ENCODE results near the gene YIF1A.
A peak's percentile ranks its signal among the peaks of the same experiment; 100 is the strongest.
"Not testable (repeated sequence)": the region's sequence is repeated elsewhere in the genome, so short reads cannot be mapped to it uniquely, and the experiment has no call there.

Gene YIF1A

DNA sequence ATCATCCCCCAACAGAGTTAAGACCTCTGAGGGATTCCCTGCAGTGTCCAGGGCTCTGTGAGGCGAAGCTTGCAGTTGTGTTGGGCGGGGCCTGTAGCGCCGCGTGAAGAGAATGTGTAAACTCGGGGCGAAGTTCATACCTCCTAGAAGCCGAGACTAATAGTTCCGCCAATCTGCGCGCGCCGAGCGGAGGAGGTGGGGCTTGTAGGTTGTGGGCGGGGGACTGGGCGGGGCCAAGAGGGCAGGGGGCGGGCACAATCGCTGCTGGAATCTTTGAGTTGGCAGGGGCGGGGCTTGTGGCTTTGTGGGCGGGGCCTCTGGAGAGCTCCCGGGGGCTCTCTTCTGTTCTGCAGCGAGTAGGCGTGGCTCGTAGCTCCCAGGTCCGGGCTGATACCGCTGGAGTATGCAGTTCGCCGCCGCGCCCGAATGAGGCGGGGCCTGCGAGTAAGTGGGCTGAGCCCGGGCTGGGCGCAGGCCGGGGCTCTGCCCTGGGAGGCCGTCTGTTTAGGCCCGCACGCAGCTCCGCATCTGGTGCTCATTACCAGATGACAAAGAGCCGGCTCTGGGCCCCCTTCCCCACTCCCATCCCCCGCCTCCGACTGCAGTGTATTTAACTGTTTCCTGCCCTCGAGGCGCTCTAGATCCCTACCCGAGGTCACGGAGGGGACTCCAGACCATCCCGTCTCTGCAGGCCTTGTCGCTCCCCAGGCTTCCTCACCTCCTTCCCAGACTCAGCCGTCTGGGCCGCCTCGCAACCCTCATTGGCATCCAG lies 23.8 kb upstream of the YIF1A start:
- DNase-seq (ENCODE audit: low spot score) = peak; percentile 98
- peak overlapping the region; percentile 83 for H3K4me3 ChIP-seq
- TF ChIP-seq, protein P1, sequence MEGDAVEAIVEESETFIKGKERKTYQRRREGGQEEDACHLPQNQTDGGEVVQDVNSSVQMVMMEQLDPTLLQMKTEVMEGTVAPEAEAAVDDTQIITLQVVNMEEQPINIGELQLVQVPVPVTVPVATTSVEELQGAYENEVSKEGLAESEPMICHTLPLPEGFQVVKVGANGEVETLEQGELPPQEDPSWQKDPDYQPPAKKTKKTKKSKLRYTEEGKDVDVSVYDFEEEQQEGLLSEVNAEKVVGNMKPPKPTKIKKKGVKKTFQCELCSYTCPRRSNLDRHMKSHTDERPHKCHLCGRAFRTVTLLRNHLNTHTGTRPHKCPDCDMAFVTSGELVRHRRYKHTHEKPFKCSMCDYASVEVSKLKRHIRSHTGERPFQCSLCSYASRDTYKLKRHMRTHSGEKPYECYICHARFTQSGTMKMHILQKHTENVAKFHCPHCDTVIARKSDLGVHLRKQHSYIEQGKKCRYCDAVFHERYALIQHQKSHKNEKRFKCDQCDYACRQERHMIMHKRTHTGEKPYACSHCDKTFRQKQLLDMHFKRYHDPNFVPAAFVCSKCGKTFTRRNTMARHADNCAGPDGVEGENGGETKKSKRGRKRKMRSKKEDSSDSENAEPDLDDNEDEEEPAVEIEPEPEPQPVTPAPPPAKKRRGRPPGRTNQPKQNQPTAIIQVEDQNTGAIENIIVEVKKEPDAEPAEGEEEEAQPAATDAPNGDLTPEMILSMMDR (IDR thresholded peaks at IDR 0.05) = no peak
- H3K27ac ChIP-seq = peak overlapping the region; percentile 68 to 87

DNA sequence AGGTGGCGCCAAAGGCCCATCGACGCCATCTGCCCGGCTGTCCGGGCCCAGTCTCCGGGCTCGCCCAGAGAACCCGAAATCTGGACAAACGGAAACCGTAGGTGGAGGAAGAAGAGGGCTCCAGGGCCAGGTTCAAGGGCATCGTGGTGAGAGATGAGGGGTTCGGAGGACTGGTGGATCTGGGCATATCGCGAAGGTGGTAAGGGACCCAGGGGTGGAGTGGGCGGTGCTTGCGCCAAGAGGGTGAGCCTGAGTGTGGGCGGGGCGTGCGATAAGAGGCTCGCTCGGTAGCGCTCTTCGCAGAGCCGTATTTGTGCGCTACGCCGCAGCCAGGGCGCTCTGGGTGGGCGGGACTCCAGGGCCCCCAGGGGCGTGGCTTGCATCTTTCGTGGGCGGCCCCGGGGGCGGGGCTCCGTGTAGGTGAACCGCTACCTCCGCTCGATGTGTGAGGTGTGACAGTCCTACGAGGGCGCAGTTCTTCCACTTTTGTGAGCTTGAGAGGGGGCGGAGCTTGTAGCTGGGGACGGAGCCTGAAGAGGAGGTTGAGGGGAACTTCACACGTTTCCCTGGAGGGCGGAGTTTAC lies 23.1 kb upstream of the YIF1A start:
- peak overlapping the region; percentile 68 to 87 for H3K27ac ChIP-seq
- TF ChIP-seq, protein P1 (IDR thresholded peaks at IDR 0.05) = no peak
- H3K4me3 ChIP-seq = peak overlapping the region; percentile 83
- peak; percentile 94 for DNase-seq (ENCODE audit: low spot score)

DNA sequence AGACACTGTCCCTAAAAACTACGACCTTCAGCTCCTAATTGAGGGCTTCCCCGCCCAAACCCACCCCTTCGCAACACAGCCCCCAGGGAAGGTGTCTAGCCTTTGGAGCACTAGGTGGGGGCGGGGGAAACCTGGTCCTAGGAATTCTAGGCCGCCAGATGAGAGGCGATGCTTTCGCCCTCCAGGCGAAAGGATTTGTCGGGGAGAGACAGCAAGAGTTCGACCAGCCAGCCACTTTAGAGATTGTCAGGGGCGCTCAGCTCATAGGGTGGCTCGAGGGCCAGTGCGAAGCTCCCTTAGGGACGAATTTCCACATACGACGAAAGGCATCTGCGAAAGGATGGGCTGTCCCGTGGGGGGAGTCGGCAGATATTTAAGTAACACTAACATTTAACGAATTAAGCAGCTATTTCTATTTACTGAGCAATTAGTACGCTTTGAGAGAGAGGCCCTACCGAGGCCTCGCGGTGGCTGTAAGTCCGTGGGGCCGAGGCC lies 22.6 kb upstream of the YIF1A start:
- DNase-seq (ENCODE audit: low spot score) = no peak
- TF ChIP-seq, protein P1 (IDR thresholded peaks at IDR 0.05) = peak; percentile 87
- peak overlapping the region; percentile 83 for H3K4me3 ChIP-seq
- H3K27ac ChIP-seq = peak overlapping the region; percentile 68 to 87

DNA sequence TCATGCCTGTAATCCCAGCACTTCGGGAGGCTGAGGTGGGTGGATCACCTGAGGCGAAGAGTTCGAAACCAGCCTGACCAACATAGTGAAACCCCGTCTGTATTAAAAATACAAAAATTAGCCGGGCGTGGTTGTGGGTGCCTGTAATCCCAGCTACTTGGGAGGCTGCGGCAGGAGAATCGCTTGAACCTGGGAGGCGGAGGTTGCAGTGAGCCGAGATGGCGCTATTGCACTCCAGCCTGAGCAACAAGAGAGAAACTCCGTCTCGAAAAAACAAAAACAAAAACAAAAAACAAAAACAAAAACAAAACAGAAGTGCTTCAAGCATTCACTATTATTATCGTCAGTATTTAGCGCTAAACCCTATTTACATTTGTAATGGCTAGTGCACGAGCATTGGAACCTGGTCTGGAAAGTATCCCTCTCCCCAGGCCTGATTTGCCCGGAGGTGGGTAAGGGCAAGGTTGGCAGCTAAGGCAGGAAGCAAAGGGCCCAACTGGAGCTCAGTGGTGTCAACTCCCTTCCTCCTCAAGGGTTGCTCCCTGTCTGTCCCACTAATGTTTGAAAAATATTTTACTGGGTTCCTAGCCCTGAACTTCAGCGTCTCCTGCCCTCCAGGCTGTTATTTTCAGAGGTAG lies 22.0 kb upstream of the YIF1A start:
- H3K4me3 ChIP-seq; H3K27ac ChIP-seq; DNase-seq (ENCODE audit: low spot score): not testable (repeated sequence)

DNA sequence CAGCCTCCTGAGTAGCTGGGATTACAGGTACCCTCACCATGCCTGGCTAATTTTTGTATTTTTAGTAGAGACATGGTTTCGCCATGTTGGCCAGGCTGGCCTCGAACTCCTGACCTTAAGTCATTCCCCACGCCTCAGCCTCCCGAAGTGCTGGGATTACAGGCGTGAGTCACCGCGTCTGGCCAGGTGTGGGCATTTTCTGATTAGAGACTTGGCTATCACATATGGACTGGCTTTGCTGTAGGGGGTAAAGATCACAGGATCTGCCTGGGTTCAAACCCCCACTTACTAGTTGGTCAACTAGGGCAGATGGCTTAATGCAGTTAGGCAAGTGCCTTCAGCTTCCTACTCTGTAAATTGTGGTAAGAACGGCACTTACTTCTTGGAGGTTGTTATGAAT lies 21.4 kb upstream of the YIF1A start:
- no peak overlapping the region for H3K4me3 ChIP-seq
- TF ChIP-seq, protein P1 (IDR thresholded peaks at IDR 0.05) = no peak
- no peak overlapping the region for H3K27ac ChIP-seq
- DNase-seq (ENCODE audit: low spot score) = no peak

DNA sequence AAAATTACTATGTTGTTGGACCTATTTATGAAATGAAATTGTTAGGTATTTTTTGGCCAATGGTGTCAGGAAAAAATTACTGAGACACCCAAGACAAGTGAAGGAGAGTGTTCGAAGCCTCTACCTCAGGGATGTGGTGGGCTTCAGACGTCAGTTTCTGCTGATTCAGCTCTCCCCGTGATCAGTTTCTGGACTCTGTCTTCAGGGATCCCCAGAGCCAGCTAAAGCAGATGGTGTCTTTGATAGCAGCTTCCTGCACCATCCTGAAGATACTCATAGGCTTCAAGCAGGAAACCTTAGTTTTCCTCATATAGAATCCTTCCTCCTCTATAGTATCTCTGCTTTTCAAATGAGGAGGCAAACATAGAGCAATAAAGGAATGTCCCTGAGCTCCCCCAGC lies 20.5 kb upstream of the YIF1A start:
- Histone ChIP-seq H3K27ac (no peak overlapping the region), H3K4me3 (no peak overlapping the region)
- TF ChIP-seq, protein P1 (IDR thresholded peaks at IDR 0.05) = no peak
- no peak for DNase-seq (ENCODE audit: low spot score)

DNA sequence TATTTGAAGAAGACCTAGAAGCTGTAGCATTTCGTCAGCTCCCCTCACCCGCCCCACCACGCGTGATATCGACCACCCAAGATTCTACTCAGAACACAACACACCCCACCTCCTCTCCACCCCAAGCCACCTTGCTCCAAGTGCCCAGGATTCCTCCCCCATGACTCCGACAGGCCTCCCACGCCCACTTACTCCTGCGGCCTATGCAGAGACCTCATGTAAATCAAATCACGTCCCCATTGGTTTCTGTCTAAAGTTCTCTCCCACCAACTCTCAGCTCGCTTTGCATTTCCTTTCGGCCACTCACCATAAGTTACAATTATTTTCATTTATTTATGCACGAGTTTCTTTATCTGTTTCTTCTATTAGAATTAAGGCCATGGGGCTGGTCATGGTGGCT lies 13.7 kb upstream of the YIF1A start:
- TF ChIP-seq, protein P1 (IDR thresholded peaks at IDR 0.05) = no peak
- no peak for DNase-seq (ENCODE audit: low spot score)

More for the DNA sequence above, 13.7 kb upstream of the YIF1A start:
- no peak overlapping the region for H3K4me3 ChIP-seq
- H3K27ac ChIP-seq = no peak overlapping the region

Measured in coronary artery (tissue), 2 donors.